UCSD-AML1 (cell line): ENCODE results near the gene WDR86.

ENCODE experiments used
- DNase-seq: peaks from one replicate; lab custom pipeline; 2025; ENCODE audit not compliant: unreplicated experiment; lab: John Stamatoyannopoulos, UW

WDR86 gene

DNA sequence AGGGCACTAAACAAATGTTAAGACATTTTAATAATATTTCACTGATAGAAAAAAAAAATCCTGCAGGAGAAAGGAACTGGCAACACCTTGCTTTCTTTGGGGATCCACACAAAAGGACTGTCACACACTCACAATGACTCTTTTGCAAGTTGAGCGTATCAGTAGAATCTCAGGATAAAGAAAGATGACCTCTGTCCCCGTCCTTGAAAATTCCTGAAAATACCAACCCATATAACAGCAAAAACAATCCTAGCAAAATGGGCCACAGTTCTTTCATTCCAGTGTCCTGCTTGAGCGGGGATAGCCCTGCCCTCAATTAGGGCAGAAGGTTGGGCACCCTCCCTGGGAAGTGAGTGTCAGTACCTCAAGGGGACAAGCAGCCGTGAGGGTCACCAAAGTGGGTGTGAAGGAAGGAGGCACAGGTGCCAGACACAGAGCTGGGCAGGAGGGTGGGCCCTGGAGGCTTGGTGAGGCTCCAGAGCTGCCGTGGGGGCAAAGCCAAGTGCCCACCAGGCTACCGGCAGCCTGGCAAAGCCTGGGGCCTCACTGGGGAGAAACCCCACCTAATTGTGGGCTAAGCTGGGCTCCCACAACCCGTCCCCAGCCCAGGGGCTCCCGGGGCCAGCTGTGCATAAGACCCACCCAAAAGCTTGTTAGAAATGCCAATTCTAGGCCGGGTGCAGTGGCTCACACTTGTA lies 2.8 kb downstream of the WDR86 start:
- DNase-seq: no peak

DNA sequence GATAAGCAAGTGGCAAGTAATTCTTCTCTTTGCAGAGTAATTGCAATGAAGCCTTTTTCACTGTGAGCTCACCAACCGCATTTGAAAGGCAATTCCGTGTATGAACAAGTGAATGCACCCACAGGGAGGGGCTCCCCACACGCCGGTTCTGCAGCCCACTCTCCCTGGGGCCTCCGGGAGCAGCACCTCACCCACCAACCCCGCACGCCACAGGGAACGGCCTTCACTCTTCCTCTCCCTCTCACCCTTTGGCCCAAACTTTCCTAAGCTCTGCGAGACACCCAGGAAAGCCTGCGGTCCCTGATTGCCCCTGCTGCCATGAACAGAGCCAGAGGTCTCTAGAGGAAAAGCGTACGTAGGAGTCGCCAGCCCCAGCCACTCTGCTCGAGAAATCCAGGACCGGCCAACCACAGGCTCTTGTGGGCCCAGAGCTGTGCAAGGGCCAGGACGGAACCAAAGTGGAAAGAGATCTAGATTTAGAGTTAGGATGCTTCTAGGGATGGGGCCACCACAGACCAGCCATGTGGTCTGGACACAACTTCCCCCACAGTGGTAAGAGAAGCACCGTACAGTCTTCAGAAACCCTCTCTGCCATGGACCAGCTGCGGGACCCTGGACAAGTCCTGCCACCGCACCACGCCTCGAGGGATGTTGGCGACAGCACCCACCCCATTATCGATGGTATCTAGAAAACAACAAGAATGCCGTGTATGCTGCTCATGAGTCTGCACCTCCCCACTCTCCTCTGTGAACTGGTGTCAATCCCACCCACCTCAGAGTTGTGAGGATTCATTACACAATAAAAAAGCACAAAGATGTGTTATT lies 3.6 kb downstream of the WDR86 start:
- no peak for DNase-seq

DNA sequence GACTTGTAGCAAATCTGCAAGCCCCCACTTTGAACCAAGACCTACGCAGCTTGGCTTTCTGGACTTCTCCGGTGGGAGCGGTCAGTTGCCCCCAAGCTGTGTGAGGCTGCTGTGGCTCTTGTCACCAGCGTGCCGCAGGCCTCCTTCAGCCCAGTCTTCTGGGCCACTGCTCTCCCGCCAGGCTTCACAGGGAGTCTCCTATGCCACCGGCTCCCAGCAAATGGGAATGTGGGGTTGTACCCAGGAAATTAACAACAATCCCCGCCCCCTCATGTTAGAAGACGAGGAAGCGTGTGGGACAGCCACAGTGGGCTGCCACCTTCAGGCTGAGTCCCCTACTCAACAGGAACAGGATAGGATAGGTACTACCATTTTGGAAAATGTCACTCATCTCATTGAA lies 4.2 kb downstream of the WDR86 start:
- no peak for DNase-seq

DNA sequence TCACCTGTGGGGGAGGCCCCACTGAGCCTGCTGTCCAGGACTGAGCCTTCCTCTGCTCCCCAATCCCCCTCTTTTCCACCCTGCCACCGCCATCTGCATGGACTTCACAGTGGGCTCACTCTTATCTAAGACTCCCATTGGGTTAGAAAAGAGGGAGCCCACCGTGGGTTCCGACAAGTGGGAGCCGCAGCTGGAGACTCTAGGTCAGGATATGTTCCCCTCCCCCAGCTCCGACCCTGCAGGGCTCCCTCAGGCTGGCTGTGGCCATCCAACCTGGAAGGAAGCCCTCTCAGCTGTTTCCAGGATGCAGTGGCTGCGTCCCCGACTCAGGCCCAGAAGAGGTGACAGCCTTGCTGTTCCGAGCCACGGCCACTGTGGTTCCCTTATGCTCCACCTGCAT lies 4.8 kb downstream of the WDR86 start:
- peak; percentile 21 for DNase-seq

DNA sequence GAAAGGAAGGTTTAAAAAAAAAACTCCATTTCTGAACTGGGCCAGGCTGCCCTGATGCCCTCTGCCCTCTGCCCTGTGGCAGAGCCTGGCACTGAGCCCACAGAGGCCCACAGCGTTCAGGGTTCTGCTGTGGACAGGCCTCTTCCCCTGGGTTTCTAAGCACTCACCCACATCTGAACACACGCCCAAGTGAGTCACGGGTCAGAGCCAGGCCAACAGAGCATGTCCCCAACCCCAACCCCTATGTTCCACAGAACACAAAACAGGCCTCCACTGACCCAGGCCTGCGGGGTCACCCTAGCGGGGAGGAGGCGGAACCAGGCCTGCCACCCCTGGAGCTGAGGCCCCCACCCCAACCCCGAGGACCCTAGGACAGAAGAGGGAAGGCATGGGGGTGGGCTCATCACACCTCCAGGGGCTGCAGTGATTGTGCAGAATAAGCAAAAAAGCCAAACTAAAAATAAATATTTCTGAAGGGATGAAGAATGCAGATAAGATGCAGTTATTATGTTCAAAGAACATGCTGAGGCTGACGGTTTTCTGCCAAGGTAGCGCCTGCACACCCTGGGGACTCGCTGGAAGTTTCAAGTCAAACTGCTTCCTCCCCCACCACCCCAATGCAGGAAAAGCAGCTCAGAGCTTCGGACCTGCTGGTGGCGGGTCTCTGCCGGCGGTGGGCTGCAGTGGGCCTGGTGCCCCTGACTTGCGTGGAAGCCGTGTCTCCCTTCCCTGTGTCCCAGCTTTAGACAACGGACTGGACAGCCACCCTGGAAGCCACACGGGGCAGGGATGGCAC lies 5.4 kb downstream of the WDR86 start:
- DNase-seq: no peak

DNA sequence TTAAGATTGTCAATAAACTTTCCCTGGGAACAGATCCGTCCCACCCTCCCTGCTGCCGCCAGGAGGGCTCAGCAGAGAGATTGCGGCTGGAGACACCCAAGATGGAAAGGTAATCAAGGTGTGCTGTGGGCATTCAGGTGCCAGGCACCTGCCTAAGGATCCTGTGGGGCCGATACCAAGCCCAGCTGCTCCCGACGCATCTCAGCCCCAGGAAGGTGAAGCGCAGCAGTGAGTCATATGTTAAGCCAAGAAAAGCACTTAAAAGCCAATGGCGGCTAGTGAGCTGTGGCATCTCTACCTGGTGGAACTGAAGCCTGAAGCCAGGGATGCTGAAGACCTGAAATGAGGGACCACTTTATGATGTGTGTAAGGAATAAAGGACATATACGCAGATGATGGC lies 6.1 kb downstream of the WDR86 start:
- DNase-seq: no peak

DNA sequence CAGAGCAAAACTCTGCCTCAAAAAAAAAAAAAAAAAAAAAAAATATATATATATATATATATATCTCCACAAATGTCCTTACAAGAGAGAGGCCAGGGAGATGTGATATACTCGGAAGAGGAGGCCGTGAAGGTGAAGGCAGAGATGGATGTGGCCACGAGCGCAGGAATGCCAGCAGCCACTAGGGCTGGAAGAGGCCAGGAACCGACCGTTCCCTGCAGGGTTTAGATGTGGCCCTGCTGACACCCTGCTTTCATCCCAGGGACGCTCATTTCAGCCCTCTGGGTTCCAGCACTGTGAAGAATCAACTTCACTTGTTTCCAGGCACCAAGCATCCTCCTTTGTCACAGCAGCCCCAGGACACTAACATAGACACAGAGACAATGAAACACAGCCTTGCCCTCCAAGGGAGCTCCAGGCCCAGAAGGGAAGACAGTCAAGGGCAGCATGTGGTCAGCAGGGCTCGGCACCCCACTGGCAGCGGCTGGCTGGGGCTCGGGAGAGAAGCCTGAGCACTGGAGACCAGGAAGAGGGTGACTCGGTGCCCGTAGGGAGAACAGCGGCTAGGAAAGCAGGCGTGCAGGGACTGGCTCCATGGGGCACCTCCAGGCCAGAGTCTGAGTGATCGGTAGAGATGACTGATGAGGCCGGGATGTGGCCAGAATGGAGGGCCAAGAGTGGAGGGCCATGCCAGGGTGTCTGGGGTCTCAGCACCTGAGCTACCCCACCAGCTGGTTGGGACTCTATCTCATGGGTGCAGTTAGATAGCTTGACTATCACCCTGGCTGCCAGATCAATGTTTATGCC lies 7.6 kb downstream of the WDR86 start:
- DNase-seq: no peak

DNA sequence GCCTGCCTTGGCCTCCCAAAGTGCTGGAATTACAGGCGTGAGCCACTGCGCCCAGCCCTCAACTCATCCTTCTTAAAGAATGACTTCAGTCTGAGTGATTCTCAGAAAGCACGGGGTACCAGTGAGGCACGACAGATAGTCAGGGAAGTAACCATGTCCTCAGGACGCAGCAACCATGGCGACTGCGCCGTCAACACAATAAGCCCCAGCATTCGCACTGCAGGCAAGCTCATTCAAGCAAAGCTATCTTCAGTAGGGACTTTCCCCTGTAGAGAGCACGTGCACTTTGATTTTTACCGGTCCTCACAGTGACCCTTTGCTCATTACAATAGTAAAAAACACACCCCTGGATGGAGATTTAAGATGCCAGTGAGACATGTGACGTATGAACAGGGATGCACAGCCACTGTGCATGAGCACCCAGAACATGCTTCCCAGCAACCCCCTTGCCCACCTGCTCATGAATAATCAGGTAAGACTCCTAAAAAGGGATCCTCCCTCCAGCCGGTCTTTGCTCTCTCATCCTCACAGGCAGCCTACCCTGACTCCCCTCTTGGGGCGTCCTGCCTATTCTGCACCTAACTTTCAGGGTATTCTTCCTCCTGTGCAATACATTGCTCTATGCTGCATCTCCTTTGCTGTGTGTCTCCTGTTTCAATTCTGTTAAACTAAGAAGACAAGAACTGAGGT lies 9.1 kb downstream of the WDR86 start:
- DNase-seq: no peak

DNA sequence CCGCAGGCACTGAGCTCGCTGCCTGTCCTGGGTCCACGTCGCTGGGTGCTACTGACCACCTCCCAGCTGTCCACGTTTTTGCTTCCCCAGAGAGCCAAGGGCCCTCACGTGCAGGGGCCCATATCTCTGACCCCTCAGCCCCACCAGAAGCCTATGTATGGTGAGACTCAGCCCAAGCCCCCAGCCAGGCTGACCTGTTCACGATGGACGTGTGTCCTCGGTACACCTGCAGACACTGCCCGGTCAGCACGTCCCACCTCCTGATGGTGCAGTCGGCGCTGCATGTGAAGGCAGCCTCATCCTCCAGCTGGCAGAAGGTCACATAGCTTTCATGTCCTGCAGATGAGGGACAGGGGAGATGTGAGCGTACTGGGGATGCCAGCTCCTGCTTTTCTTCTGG lies 9.9 kb downstream of the WDR86 start:
- DNase-seq: no peak

DNA sequence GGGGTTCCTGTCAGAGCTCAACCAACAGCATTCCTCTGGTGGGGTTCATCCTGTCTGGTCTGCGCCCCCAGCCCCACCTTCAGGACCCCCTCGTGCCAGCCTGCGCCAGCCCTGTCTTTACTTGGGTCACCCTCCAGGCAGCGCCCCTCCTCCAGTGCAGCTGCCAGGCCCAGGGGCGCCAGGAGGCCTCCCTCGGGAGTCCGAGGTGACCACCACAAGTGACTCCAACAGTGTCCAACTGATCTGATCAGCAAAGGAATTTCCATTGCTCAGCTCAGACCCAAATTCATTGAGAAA lies 10.6 kb downstream of the WDR86 start:
- no peak for DNase-seq

DNA sequence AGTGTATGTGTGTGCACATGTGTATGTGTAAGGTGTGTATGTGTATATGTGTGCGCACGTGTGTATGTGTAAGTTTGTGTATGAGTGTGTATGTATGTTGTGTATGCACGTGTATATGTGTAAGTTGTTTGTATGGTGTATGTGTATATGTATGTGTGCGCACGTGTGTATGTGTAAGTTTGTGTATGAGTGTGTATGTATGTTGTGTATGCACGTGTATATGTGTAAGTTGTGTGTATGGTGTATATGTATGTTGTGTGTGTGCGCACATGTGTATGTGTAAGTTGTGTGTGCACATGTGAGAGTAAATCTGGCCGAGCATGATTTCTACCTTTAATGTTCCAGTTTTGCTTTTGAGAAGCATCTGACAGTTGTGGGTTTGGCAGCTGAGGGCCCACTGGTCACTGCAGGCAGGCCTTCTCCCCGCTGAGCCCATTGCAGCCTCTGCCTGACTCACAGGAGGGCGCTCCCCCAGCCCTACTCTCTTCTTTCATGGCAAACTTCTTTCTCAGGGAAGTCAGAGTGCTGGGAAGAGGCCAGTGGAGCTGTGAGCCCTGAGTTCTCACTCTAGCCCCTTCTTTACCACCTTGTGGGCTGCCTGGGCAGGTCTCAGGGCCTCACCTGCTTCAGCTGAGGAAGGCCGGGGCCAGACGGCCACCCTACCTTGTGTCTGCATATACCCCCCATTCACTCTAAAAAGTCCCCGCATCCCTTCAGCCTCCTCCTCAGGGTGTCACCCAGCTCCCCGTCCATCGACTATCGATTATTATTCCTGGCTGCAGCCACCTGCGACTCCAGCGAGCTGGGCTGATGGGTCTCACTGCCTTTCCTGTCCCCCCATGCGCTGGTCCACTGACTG lies 11.2 kb downstream of the WDR86 start:
- DNase-seq: no peak

DNA sequence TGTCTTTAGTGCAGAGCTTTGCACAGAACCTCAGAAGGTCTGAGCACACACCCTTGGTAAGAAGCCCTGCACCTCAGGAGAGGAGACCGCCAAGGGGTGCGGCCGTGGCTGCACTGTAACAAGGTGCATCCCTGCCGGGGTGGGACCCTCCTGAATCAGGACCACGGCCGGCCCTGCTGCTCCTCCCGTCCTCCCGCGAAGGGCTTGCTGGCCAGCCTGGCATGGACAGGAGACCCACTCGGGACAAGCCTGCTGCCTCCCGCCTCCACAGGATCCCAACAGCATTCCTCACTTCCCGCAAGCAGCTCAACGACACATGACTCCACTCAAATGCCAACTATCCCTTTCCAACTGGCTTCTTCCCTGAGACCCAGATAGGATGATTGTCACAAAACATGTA lies 12.8 kb downstream of the WDR86 start:
- no peak for DNase-seq

DNA sequence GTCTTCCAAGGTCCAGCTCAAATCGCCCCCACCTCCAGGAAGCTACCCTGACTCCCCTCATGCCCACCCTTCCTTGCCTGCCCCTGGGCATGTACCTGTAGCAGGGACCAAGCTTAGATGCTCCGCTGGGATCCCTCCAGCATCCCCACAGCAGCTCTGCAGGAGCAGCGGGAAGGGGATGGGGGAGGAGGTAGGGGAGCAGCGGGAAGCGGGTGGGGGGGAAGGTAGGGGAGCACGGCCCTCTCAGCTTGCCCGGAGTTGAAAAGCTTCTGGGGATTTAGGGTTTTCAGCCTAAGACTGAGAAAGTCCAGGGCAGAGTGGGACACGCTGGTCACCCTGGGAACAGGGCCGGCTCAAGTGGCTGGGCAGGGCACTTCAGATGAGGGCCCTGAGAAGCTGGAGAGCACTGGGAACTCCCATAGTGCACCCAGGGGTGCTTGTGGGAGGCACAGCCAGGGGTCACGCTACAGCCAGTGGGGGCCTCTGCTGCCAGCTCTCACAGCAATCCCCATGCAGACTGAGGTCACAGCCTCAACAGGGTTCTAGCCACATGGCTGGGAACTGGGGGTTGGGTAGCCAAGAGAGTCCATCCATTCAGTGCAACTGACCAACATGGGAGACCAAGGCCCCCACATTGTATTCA lies 13.4 kb downstream of the WDR86 start:
- DNase-seq: no peak

DNA sequence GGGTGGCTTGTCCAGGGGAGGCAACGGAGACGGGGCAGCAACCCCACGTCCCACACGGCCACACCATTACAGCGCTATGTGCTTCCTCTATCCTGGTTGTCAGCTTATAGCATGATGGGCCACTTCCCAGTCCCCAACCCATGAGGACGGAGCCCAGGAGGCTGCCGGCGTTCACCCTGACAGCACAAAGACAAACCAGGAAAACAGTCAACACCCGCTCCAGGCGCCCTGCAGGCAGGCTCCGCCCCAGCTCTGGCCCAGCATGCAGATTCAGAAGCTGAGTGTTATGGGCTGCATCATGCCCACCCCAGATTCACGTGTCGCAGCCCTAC lies 14.8 kb downstream of the WDR86 start:
- no peak for DNase-seq

DNA sequence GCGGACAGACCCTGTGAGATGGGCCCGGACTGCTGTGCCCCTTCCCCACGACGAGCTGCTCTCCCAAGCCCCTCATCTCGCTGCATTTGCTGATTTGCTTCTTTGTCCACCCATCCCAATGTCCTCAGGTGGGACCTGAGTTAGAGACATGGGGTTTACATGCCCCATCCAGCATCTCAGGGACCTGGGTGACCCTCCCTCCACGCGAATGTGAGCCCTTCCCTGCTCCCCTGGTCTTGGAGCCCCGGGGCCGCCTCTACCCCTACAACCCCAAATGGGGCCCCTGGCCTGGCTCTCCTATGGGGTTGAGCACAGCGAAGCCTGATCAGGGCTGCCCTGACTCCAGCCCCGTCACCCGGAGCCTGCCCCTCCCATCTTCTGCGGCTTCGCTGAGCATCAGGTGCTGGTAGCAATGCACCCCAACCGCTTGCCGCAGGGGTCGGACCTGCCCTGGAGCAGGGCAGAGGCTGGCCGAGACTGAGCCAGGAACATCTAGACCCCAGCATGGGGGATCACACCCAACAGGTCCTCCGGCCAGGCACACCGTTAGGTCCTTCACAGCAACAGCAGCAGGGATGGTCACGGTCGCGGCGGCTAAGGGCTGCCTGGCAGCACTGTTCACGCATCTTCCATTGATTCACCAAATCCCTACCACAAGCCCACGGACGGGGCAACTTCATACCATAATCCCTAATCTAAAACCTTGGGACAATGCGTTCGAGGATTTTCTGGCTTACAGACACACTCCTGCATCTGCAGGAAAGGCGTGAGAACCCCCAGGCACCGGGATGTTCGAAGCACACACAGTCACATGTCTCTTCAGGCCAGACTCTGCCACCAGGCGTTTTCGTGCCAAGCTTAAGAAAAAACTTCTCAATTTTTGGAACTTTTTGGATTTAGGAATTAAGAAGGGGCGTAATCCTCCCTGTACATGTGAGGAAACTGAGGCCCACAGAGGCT lies 15.5 kb downstream of the WDR86 start:
- DNase-seq: no peak

DNA sequence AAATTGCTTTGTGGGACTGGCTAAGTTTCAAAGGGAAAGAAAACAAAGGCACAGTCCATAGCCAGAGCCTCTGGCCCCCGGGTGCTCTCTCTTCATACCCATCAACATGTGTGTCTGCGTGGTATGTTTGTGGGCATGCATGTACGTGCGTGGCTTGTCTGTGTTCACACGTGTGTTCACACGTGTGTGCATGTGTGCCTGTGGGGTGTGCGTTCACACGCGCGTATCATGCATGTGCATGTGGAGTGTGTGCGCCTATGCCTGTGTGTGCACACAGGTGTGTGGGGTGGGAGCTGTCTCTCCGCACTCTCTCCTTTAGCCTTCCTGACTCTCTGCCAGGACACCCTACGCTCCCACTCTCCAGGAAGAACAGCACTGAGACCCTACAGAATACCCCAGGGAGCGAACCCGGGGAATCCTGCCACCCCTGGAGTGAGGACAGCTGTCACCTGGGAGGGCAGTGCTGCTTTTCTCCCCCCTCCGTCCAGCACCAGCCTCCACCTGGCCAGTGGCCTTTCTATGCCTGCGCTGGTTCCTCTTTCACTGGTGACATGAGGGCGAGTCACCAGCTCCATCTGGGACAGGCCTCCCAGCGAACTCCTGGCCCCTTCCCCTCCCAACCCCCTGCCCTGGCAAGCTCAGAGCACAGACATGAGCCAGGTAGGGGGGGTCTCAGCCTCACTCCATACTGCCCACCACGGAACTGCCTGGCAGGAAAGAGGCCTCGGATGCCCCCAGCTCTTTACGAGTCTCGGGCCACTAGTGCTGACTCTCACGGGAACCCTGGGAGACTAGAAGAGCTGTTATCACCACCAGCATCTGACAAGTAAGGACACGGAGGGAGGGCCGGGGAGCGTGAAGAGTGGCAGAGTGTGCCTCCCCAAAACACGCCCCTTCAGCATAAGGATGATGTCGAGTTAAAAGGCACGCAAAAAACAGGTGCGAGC lies 16.5 kb downstream of the WDR86 start:
- DNase-seq: no peak

DNA sequence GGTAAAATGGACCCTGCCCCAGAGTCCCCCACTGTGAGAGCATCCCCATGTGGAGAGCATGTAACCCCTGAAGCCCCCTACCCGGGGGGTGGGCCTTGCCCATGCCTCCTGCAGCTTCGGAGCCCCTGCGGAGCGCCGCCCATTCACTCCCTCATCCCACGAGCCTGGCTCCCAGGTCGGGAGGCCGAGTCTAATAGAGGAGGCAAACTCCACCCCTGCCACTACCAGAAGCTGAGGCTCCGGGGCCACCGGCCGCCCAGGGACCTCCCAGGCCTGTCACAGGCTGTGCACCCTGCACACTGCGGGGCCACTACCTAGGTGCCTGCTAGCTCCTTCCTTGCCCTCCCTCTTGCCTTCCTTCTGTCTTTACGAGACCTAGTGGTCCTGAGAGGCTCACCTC lies 17.4 kb downstream of the WDR86 start:
- DNase-seq: no peak
